Parathyroid adenoma (tissue), 2 donors: Measurements from ENCODE around the gene PLCL2.

Experiments used
- H2AFZ ChIP-seq: fragments of 300-600 bp; sonication (generic); one replicate; pipeline ENCODE4 v1.7.0; 2017; ENCODE audit warnings: antibody characterized with exemption, mild to moderate bottlenecking
- H3K27ac ChIP-seq: fragments of 300-600 bp; sonication (generic); one replicate; pipeline ENCODE4 v1.7.0; 2017
- H3K27me3 ChIP-seq: fragments of 300-600 bp; sonication (generic); one replicate; pipeline ENCODE4 v1.7.0; 2017; ENCODE audit warnings: low read length; ENCODE audit not compliant: control insufficient read depth, insufficient read depth
- H3K36me3 ChIP-seq: fragments of 300-600 bp; sonication (generic); one replicate; pipeline ENCODE4 v1.7.0; 2017; ENCODE audit warnings: low read length; ENCODE audit not compliant: control insufficient read depth, insufficient read depth
- H3K4me1 ChIP-seq: fragments of 300-600 bp; sonication (generic); one replicate; pipeline ENCODE4 v1.7.0; 2017; ENCODE audit warnings: control low read depth
- H3K4me2 ChIP-seq: fragments of 300-600 bp; sonication (generic); one replicate; pipeline ENCODE4 v1.7.0; 2017; ENCODE audit warnings: low read length
- H3K4me3 ChIP-seq: fragments of 300-600 bp; sonication (generic); one replicate; pipeline ENCODE4 v1.7.0; 2017; ENCODE audit warnings: low read depth, low read length
- H3K79me2 ChIP-seq: fragments of 300-600 bp; sonication (generic); one replicate; pipeline ENCODE4 v1.7.0; 2017; ENCODE audit warnings: control low read depth
- H3K9ac ChIP-seq: fragments of 300-600 bp; sonication (generic); one replicate; pipeline ENCODE4 v1.7.0; 2017; ENCODE audit warnings: mild to moderate bottlenecking
- H3K9me3 ChIP-seq: fragments of 300-600 bp; sonication (generic); one replicate; pipeline ENCODE4 v1.7.0; 2017; ENCODE audit warnings: low read length; ENCODE audit not compliant: control insufficient read depth
- CTCF ChIP-seq: fragments of 300-600 bp; sonication (generic); IDR thresholded peaks from one replicate; pipeline ENCODE4 v1.7.0; 2017; ENCODE audit warnings: antibody characterized with exemption, mild to moderate bottlenecking
- donor health status: primary hyperparathyroidism.

Gene PLCL2

DNA sequence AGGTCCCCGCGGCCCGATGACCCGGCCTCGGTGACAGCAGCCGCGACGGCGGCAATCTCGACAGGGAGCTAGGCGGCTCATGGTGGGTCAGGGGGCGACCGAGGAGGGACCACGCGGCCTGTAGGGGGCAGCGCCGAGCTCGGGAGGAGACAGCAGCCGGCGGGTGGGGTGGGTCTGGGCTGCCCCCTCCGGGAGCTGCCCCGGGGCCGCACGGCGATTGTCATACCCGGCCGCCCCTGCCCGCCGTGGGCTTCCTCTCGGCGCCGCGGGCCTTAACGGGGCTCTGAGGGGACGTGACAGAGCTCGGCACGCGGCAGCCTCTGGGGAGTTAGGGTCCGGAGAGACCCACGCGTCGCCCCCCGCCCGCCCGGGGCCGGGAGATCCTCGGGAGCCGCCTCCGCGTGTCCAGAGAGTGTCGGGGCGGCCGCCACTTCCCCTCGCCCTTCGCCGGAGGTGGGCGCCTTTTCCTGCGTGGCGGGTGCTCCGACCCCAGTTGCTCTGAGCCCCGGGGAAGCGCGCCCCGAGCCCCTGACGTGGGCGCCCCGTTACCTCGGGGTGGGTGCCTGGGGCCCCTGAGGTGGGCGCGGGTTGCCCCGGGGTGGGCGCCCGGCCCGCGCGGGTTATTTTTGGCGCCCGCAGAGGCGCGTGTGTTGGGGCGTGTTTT is 539 bp upstream of the PLCL2 start:
- Histone ChIP-seq H3K27me3 (no peaks in the 10 kb centered on the region), H3K4me3 (peak overlapping the region; percentile 62), H3K27ac (peak overlapping the region; percentile 9), H3K79me2 (no peaks in the 10 kb centered on the region), H3K4me2 (peak overlapping the region; percentile 82), H3K9ac (no peak overlapping the region), H3K36me3 (no peaks in the 10 kb centered on the region), H3K9me3 (no peaks in the 10 kb centered on the region), H3K4me1 (no peaks in the 10 kb centered on the region), H2AFZ (peak overlapping the region; percentile 96)
- peak; percentile 23 for TF ChIP-seq CTCF

GRCh38 chr3:16885593-16886302 is 993 bp downstream of the PLCL2 start:
- H3K79me2 ChIP-seq, result no peaks in the 10 kb centered on the region
- H3K4me2 ChIP-seq, result peak overlapping the region; percentile 85
- H3K36me3 ChIP-seq, result no peaks in the 10 kb centered on the region
- H2AFZ ChIP-seq, result peak overlapping the region; percentile 92
- no peaks in the 10 kb centered on the region for H3K27me3 ChIP-seq
- no peak overlapping the region for H3K9ac ChIP-seq
- H3K27ac ChIP-seq, result peak overlapping the region; percentile 13
- no peak for TF ChIP-seq CTCF
- peak overlapping the region; percentile 58 for H3K4me3 ChIP-seq
- H3K4me1 ChIP-seq, result no peaks in the 10 kb centered on the region
- no peaks in the 10 kb centered on the region for H3K9me3 ChIP-seq

- H3K9me3 ChIP-seq, result no peaks in the 10 kb centered on the region
- no peak overlapping the region for H3K9ac ChIP-seq
- H2AFZ ChIP-seq, result no peak overlapping the region
- peak overlapping the region; percentile 58 for H3K4me3 ChIP-seq
- no peaks in the 10 kb centered on the region for H3K27me3 ChIP-seq
- H3K79me2 ChIP-seq, result no peaks in the 10 kb centered on the region
- no peaks in the 10 kb centered on the region for H3K4me1 ChIP-seq
- peak overlapping the region; percentile 5 for H3K4me2 ChIP-seq
- H3K36me3 ChIP-seq, result no peaks in the 10 kb centered on the region
- TF ChIP-seq CTCF, result no peak
- no peak overlapping the region for H3K27ac ChIP-seq
Measured at GRCh38 chr3:16886303-16886683, 1.5 kb downstream of the PLCL2 start.

GRCh38 chr3:16887130-16887529 is 2.4 kb downstream of the PLCL2 start:
- Histone ChIP-seq H3K36me3 (no peaks in the 10 kb centered on the region), H3K79me2 (no peaks in the 10 kb centered on the region), H3K9ac (no peak overlapping the region), H3K4me1 (no peaks in the 10 kb centered on the region), H3K27ac (no peak overlapping the region), H3K4me3 (no peak overlapping the region), H3K4me2 (no peak overlapping the region), H3K9me3 (no peaks in the 10 kb centered on the region), H3K27me3 (no peaks in the 10 kb centered on the region), H2AFZ (no peak overlapping the region)
- no peak for TF ChIP-seq CTCF
